Left ventricle myocardium inferior (tissue), 1 donor: ENCODE measurements around the gene PSD. TPM values are rescaled to one million over a fixed set of nuclear protein-coding genes. Genes with fewer than 3 reads are reported as not detected.

Source experiments
- DNase-seq: peaks from one replicate; pipeline ENCODE4 v3.0.0-alpha.2; 2020
- H3K27ac ChIP-seq: fragments of 200-600 bp; replicated peaks from 2 replicates; pipeline ENCODE4 v1.8.0; 2021
- H3K27me3 ChIP-seq: fragments of 200-600 bp; 2 replicates; pipeline ENCODE4 v1.8.0; 2021; ENCODE audit warnings: low read depth
- H3K36me3 ChIP-seq: fragments of 200-600 bp; 2 replicates; pipeline ENCODE4 v1.8.0; 2021
- H3K4me1 ChIP-seq: fragments of 200-600 bp; 2 replicates; pipeline ENCODE4 v1.8.0; 2021
- H3K4me3 ChIP-seq: fragments of 200-600 bp; 2 replicates; pipeline ENCODE4 v1.8.0; 2021; ENCODE audit warnings: mild to moderate bottlenecking, moderate library complexity
- H3K9me3 ChIP-seq: fragments of 200-600 bp; replicated peaks from 2 replicates; pipeline ENCODE4 v1.8.0; 2021
- CTCF ChIP-seq: fragments of 200-600 bp; IDR thresholded peaks from 2 replicates; pipeline ENCODE4 v1.8.0; 2021; ENCODE audit warnings: antibody characterized with exemption, mild to moderate bottlenecking, borderline replicate concordance
- intact Hi-C: fragments of 100-400 bp; cut with micrococcal nuclease; formaldehyde crosslinking; loops from one replicate; pipeline ENCODE4 v1.11.0; 2022
- total RNA-seq: library from RNA; stranded (reverse); fragmentation: NEBNext Ultra II Directional; extraction: Animal tissue kit (Norgen Biotek cat#: 25700); gene quantifications from one replicate; pipeline ENCODE4 v1.2.1, GENCODE V29; 2021
- donor health status: DM: no; HTN: yes; CAD: no; lungs with severe emphysema.

PSD gene
- total RNA-seq, 1 donor from 2014 or later = 0.93 TPM

- no peak overlapping the region for H3K4me3 ChIP-seq
- no peaks in the 10 kb centered on the region for H3K9me3 ChIP-seq
- TF ChIP-seq CTCF = no peak
- intact Hi-C loops = no loop called here
- DNase-seq = no peak
- peaks cover 53% of the 10 kb centered on the region for H3K27me3 ChIP-seq
- H3K27ac ChIP-seq = no peak overlapping the region
- no peaks in the 10 kb centered on the region for H3K36me3 ChIP-seq
- peaks cover 5% of the 10 kb centered on the region for H3K4me1 ChIP-seq
Observed at GRCh38 chr10:102437515-102437914, 18.9 kb upstream of the PSD start.

- TF ChIP-seq CTCF = no peak
Observed at GRCh38 chr10:102436312-102436711, 17.7 kb upstream of the PSD start.

GRCh38 chr10:102435529-102436233, 17.1 kb upstream of the PSD start:
- intact Hi-C loops = no loop called here
- Histone ChIP-seq H3K36me3 (no peaks in the 10 kb centered on the region), H3K4me3 (peak overlapping the region; percentile 34), H3K27me3 (peaks cover 53% of the 10 kb centered on the region), H3K27ac (no peak overlapping the region), H3K4me1 (peaks cover 19% of the 10 kb centered on the region), H3K9me3 (no peaks in the 10 kb centered on the region)
- no peak for TF ChIP-seq CTCF
- no peak for DNase-seq

More at GRCh38 chr10:102436312-102436711, 17.7 kb upstream of the PSD start:
- no peak overlapping the region for H3K27ac ChIP-seq
- no peaks in the 10 kb centered on the region for H3K36me3 ChIP-seq
- intact Hi-C loops = no loop called here
- H3K4me1 ChIP-seq = peaks cover 16% of the 10 kb centered on the region
- no peak overlapping the region for H3K4me3 ChIP-seq
- peaks cover 53% of the 10 kb centered on the region for H3K27me3 ChIP-seq
- H3K9me3 ChIP-seq = no peaks in the 10 kb centered on the region
- DNase-seq = no peak

- no peak for DNase-seq
- H3K4me3 ChIP-seq = peak overlapping the region; percentile 34
- no peaks in the 10 kb centered on the region for H3K36me3 ChIP-seq
- TF ChIP-seq CTCF = no peak
- peaks cover 19% of the 10 kb centered on the region for H3K4me1 ChIP-seq
- no peak overlapping the region for H3K27ac ChIP-seq
- H3K9me3 ChIP-seq = no peaks in the 10 kb centered on the region
- intact Hi-C loops = no loop called here
- peaks cover 53% of the 10 kb centered on the region for H3K27me3 ChIP-seq
Observed at GRCh38 chr10:102435133-102435497, 16.5 kb upstream of the PSD start.

- DNase-seq = no peak
- Histone ChIP-seq H3K27ac (no peak overlapping the region), H3K36me3 (no peaks in the 10 kb centered on the region), H3K4me1 (peaks cover 19% of the 10 kb centered on the region), H3K4me3 (no peak overlapping the region), H3K9me3 (no peaks in the 10 kb centered on the region), H3K27me3 (peaks cover 50% of the 10 kb centered on the region)
- intact Hi-C loops = no loop called here
- no peak for TF ChIP-seq CTCF
Observed at GRCh38 chr10:102434394-102435132, 16.0 kb upstream of the PSD start.
